GM12875 (cell line): ENCODE data around the gene LBH.

ENCODE experiments used
- H3K4me3 ChIP-seq: one replicate; pipeline ENCODE4 v1.5.1; 2011; ENCODE audit warnings: low read depth, low read length, control low read depth
- CTCF ChIP-seq: IDR thresholded peaks from 2 replicates; pipeline ENCODE4 v1.5.1; 2011; ENCODE audit warnings: low read depth, mild to moderate bottlenecking, control low read depth, inconsistent platforms, low read length, moderate library complexity, borderline replicate concordance; ENCODE audit not compliant: insufficient read depth

LBH gene

GRCh38 chr2:30308280-30308679 lies 76.9 kb downstream of the LBH start:
- no peak overlapping the region for H3K4me3 ChIP-seq
- no peak for TF ChIP-seq CTCF
